ENCODE measurements around the gene SPRING1.

GRCh38 chr12:116691636-116692035 is 46.2 kb downstream of the SPRING1 start:
- TF ChIP-seq CTCF (conservative IDR thresholded peaks at IDR 0.05) (no peak), ZFX (IDR thresholded peaks at IDR 0.05) (no peak)
